MCF 10A (cell line): ENCODE measurements around the gene CYB5D1. TPM values are rescaled to one million over a fixed set of nuclear protein-coding genes. Genes with fewer than 3 reads are reported as not detected.

Experiments used
- BruUV-seq: library from RNA; stranded (reverse); fragments of 400-500 nt; replicated peaks from 2 replicates; lab custom pipeline; 2021; lab: Mats Ljungman, UMichigan
- CTCF ChIA-PET: fragments of 300-600 bp; sonication (Branson Sonifier 250); formaldehyde crosslinking; extraction: SDS; loops from one replicate; lab custom pipeline; 2021; ENCODE audit warnings: antibody characterized with exemption, inconsistent platforms; lab: Yijun Ruan, JAX
- POLR2A ChIA-PET: fragments of 300-600, 350-650 bp; sonication (Branson Sonifier 250); formaldehyde crosslinking; extraction: SDS; loops from one replicate; lab custom pipeline; 2020; ENCODE audit warnings: antibody characterized with exemption, inconsistent platforms; lab: Yijun Ruan, JAX
- DNase-seq: peaks from one replicate; pipeline ENCODE4 v3.0.0-alpha.2; 2018; ENCODE audit not compliant: unreplicated experiment
- H3K27ac Mint-ChIP-seq: one replicate; pipeline ENCODE4 v1.8.0; 2022; ENCODE audit warnings: mild to moderate bottlenecking, low read depth, mixed read lengths; ENCODE audit not compliant: unreplicated experiment
- H3K27me3 Mint-ChIP-seq: one replicate; pipeline ENCODE4 v1.8.0; 2022; ENCODE audit warnings: mixed read lengths; ENCODE audit not compliant: insufficient read depth, unreplicated experiment
- H3K36me3 Mint-ChIP-seq: one replicate; pipeline ENCODE4 v1.8.0; 2022; ENCODE audit warnings: mild to moderate bottlenecking, moderate library complexity, mixed read lengths; ENCODE audit not compliant: insufficient read depth, unreplicated experiment
- H3K4me1 Mint-ChIP-seq: one replicate; pipeline ENCODE4 v1.8.0; 2022; ENCODE audit warnings: mixed read lengths; ENCODE audit not compliant: insufficient read depth, unreplicated experiment
- H3K4me3 Mint-ChIP-seq: one replicate; pipeline ENCODE4 v1.8.0; 2022; ENCODE audit warnings: mild to moderate bottlenecking, moderate library complexity, mixed read lengths; ENCODE audit not compliant: unreplicated experiment
- H3K9me3 Mint-ChIP-seq: one replicate; pipeline ENCODE4 v1.8.0; 2022; ENCODE audit warnings: mixed read lengths; ENCODE audit not compliant: unreplicated experiment
- CTCF ChIP-seq: fragments of 200-600 bp; IDR thresholded peaks from one replicate; pipeline ENCODE4 v1.8.0; 2022; ENCODE audit warnings: antibody characterized with exemption, mild to moderate bottlenecking; ENCODE audit not compliant: unreplicated experiment
- intact Hi-C: fragments of 100-400 bp; cut with micrococcal nuclease; formaldehyde crosslinking; loops from 2 replicates; pipeline ENCODE4 v1.14.1; 2022
- total RNA-seq: library from RNA; stranded (reverse); gene quantifications from 2 replicates; pipeline ENCODE4 v1.2.3, GENCODE V29; 2022

Gene CYB5D1
- total RNA-seq, 1 experiment from 2014 or later = 23.1 TPM

- POLR2A ChIA-PET = interaction anchor here (0.6 to 3.2 kb wide), 3 partner anchors 15 to 121 kb away, joined by 3 to 21 read pairs (median 3); partner anchors contain the start of gene KDM6B
- peaks cover 46% of the 10 kb centered on the region for H3K36me3 Mint-ChIP-seq
- H3K27me3 Mint-ChIP-seq = no peaks in the 10 kb centered on the region
- intact Hi-C loops = no loop called here
- H3K9me3 Mint-ChIP-seq = no peaks in the 10 kb centered on the region
- no TSS peak for BruUV-seq
- no peak overlapping the region for H3K4me3 Mint-ChIP-seq
- CTCF ChIA-PET = interaction anchor here (0.7 to 1.0 kb wide), 3 partner anchors 14 to 670 kb away, joined by 3 read pairs; no protein-coding TSS in a partner anchor
- H3K27ac Mint-ChIP-seq = no peak overlapping the region
- no peak for DNase-seq
- TF ChIP-seq CTCF = no peak
- no peaks in the 10 kb centered on the region for H3K4me1 Mint-ChIP-seq
These were observed 8.6 kb upstream of the CYB5D1 start for GRCh38 chr17:7849130-7849750.

DNA sequence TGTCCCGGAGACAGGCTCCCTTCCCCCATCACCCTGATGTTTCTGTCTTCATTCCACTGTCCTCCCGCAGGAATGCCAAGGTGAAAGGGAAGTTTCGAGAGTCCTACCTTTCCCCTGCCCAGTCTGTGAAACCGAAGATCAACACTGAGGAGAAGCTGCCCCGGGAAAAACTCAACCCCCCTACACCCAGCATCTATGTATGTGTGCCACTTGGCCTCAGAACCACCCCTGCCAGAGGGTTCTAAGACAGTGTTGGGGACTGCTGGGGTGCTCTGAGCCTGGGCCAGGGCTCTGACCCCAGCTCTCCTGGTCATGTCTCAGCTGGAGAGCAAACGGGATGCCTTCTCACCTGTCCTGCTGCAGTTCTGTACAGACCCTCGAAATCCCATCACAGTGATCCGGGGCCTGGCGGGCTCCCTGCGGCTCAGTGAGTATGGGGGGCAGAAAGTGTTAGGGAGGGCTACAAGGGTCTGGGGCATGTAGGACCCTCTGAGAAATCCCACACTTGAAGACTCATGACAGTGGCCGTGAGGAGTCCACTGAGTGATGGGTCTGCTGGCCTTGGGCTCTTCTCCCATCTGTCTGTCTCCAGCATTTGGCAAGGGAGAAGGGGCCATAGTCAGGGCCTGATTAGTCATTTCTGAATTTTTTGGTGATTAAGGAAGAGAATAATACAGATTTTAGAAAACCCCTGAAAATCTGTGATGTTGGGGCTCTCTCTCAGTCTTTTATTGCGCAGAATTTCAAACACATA, 7.9 kb upstream of the CYB5D1 start:
- Mint-ChIP-seq H3K27ac (no peak overlapping the region), H3K27me3 (no peaks in the 10 kb centered on the region), H3K4me3 (no peak overlapping the region), H3K4me1 (no peaks in the 10 kb centered on the region), H3K36me3 (peaks cover 40% of the 10 kb centered on the region), H3K9me3 (no peaks in the 10 kb centered on the region)
- no TSS peak for BruUV-seq
- ChIA-PET CTCF (interaction anchor here (0.6 to 3.0 kb wide), 11 partner anchors 13 to 270 kb away, joined by 3 to 27 read pairs (median 3); partner anchors contain the start of gene KDM6B), POLR2A (interaction anchor here (0.6 to 3.2 kb wide), 4 partner anchors 14 to 122 kb away, joined by 3 to 21 read pairs (median 3); partner anchors contain the start of gene KDM6B)
- DNase-seq = no peak
- intact Hi-C loops = no loop called here
- TF ChIP-seq CTCF = no peak

GRCh38 chr17:7850701-7851437, 6.9 kb upstream of the CYB5D1 start:
- Mint-ChIP-seq H3K4me1 (peaks cover 4% of the 10 kb centered on the region), H3K27ac (no peak overlapping the region), H3K4me3 (no peak overlapping the region), H3K27me3 (no peaks in the 10 kb centered on the region), H3K36me3 (peaks cover 39% of the 10 kb centered on the region), H3K9me3 (no peaks in the 10 kb centered on the region)
- DNase-seq = no peak
- ChIA-PET CTCF (interaction anchor here (0.6 to 3.0 kb wide), 19 partner anchors 10 to 271 kb away, joined by 3 to 27 read pairs (median 4); partner anchors contain the start of genes KDM6B and TP53), POLR2A (interaction anchor here (0.9 to 3.2 kb wide), 4 partner anchors 8 to 107 kb away, joined by 3 to 21 read pairs (median 8); partner anchors contain the start of gene KDM6B)
- no peak for TF ChIP-seq CTCF
- BruUV-seq = no TSS peak
- intact Hi-C loops = loop anchor here (1.0 kb wide), 3 partner anchors 17 to 108 kb away; partner anchors contain the start of gene KDM6B
